Common myeloid progenitor, CD34-positive (primary cell): ENCODE data around the gene IPO11.
A peak's percentile ranks its signal among the peaks of the same experiment; 100 is the strongest.
"Not testable (repeated sequence)": the region's sequence is repeated elsewhere in the genome, so short reads cannot be mapped to it uniquely, and the experiment has no call there.

Experiments
- CTCF ChIA-PET: fragments of 350-600 bp; sonication (Branson Sonifier 250); formaldehyde crosslinking; loops from one replicate; lab custom pipeline; 2021; ENCODE audit warnings: antibody characterized with exemption; lab: Charles Lee
- POLR2A ChIA-PET: fragments of 350-600 bp; sonication (Branson Sonifier 250); formaldehyde crosslinking; loops from one replicate; lab custom pipeline; 2021; ENCODE audit warnings: antibody characterized with exemption; lab: Charles Lee
- DNase-seq, 3 donors: peaks; one replicate each; pipeline versions ENCODE4 v3.0.0 to v3.0.0-alpha.2; 2013
- H3K27ac ChIP-seq, 2 experiments: 1 replicate in 1 of 2; 2 replicates in 1 of 2; pipeline ENCODE4 v1.7.0; 2013; ENCODE audit warnings: inconsistent platforms in 2 of 2, low read length in 2 of 2, mild to moderate bottlenecking in 2 of 2, low read depth in 1 of 2, moderate library complexity in 1 of 2; ENCODE audit not compliant: severe bottlenecking in 2 of 2, insufficient read depth in 1 of 2, poor library complexity in 1 of 2
- H3K27me3 ChIP-seq, 5 experiments: replicated peaks in 2 of 5; 1 replicate in 3 of 5; 2 replicates in 2 of 5; pipeline versions ENCODE4 v1.6.1 to v1.7.0; 2013; ENCODE audit warnings: low read length in 4 of 5, mild to moderate bottlenecking in 2 of 5, moderate library complexity in 2 of 5, inconsistent platforms in 1 of 5; ENCODE audit not compliant: insufficient read depth in 5 of 5, control insufficient read depth in 4 of 5
- H3K36me3 ChIP-seq, 4 experiments: 1 replicate in 2 of 4; 2 replicates in 2 of 4; pipeline versions ENCODE4 v1.6.1 to v1.7.0; 2013; ENCODE audit warnings: low read length in 3 of 4, control low read depth in 1 of 4, mild to moderate bottlenecking in 1 of 4; ENCODE audit not compliant: control insufficient read depth in 4 of 4, insufficient read depth in 4 of 4
- H3K4me1 ChIP-seq, 4 experiments: 1 replicate in 3 of 4; 2 replicates in 1 of 4; pipeline versions ENCODE4 v1.6.1 to v1.7.1; 2013; ENCODE audit warnings: low read length in 3 of 4, mild to moderate bottlenecking in 3 of 4, control low read depth in 1 of 4, inconsistent platforms in 1 of 4, moderate library complexity in 1 of 4; ENCODE audit not compliant: control insufficient read depth in 4 of 4, insufficient read depth in 4 of 4; ENCODE audit errors: control extremely low read depth in 1 of 4
- H3K4me3 ChIP-seq, 7 experiments: 1 replicate in 4 of 7; 2 replicates in 3 of 7; pipeline versions ENCODE4 v1.5.1 to v1.7.0; 2013; ENCODE audit warnings: mild to moderate bottlenecking in 7 of 7, low read length in 6 of 7, moderate library complexity in 6 of 7, inconsistent platforms in 2 of 7, low read depth in 2 of 7, control low read depth in 1 of 7; ENCODE audit not compliant: insufficient read depth in 4 of 7, control insufficient read depth in 1 of 7; ENCODE audit errors: extremely low read depth in 1 of 7
- H3K9me3 ChIP-seq, 5 experiments: 1 replicate in 4 of 5; 2 replicates in 1 of 5; pipeline versions ENCODE4 v1.6.1 to v1.7.1; 2013; ENCODE audit warnings: low read length in 4 of 5, mild to moderate bottlenecking in 2 of 5, inconsistent platforms in 1 of 5, low read depth in 1 of 5, moderate library complexity in 1 of 5; ENCODE audit not compliant: control insufficient read depth in 4 of 5, insufficient read depth in 2 of 5; ENCODE audit errors: control extremely low read depth in 1 of 5
- WGBS: methylation state at CpG from one replicate; pipeline ENCODE4 v1.1.5; 2013; ENCODE audit not compliant: insufficient coverage; 5-methylcytosine and 5-hydroxymethylcytosine counted together

IPO11 gene

DNA sequence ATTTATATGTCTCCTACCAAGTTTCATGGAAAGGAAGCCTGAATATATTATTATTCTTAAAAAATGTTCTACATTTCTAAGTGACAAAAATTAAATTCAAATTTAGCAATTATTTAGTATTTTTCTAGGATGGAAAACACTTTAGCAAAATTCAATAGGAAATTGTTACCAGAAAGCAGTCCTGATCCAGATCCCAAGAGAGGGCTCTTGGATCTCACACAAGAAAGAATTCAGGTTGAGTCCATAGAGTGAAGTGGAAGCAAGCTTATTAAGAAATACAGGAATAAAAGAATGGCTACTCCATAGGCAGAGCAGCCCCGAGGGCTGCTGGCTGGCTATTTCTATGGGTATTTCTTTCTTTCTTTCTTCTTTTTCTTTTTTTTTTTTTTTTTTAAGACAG, 210.7 kb downstream of the IPO11 start:
- no peak overlapping the region for H3K27ac ChIP-seq
- no peak overlapping the region for H3K4me3 ChIP-seq
- DNase-seq = no peak
- WGBS = no CpG with 5 or more reads among the region's 1 CpG
- H3K27me3 ChIP-seq = no peaks in the 10 kb centered on the region
- no peaks in the 10 kb centered on the region for H3K9me3 ChIP-seq
- peaks cover 6 to 12% (median 10%) of the 10 kb centered on the region in 4 experiments for H3K36me3 ChIP-seq
- no peaks in the 10 kb centered on the region for H3K4me1 ChIP-seq
- ChIA-PET CTCF (interaction anchor here (1.2 kb wide), 1 partner anchor 180 kb away, joined by 3 read pairs; no protein-coding TSS in a partner anchor), POLR2A (no interaction called here)

DNA sequence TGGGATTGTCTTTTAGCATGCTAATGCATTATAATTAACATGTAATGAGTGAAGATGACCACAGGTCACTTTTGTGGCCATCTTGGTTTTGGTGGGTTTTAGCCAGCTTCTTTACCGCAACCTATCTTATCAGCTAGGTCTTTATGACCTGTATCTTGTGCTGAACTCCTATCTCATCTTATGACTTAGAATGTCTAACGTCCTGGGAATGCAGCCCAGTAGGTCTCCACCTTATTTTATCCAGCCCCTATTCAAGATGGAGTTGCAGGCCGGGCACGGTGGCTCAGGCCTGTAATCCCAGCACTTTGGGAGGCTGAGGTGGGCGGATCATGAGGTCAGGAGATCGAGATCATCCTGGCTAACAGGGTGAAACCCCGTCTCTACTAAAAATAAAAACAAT, 211.9 kb downstream of the IPO11 start:
- H3K27ac ChIP-seq, H3K4me1 ChIP-seq, H3K4me3 ChIP-seq, H3K9me3 ChIP-seq, CTCF ChIA-PET, DNase-seq, H3K27me3 ChIP-seq: not testable (repeated sequence)
- H3K36me3 ChIP-seq = peaks cover 8 to 17% (median 11%) of the 10 kb centered on the region in 4 experiments
- POLR2A ChIA-PET = interaction anchor here (0.7 kb wide), 1 partner anchor 104 kb away, joined by 4 read pairs; no protein-coding TSS in a partner anchor
- 96% methylated on average over 6 of the region's 7 CpGs for WGBS

GRCh38 chr5:62626534-62626933, 214.0 kb downstream of the IPO11 start:
- peaks cover 5 to 22% (median 11%) of the 10 kb centered on the region in 4 experiments for H3K36me3 ChIP-seq
- DNase-seq = no peak
- POLR2A ChIA-PET = no interaction called here
- no peaks in the 10 kb centered on the region for H3K27me3 ChIP-seq
- no peak overlapping the region for H3K4me3 ChIP-seq
- CTCF ChIA-PET = interaction anchor here (0.6 to 1.2 kb wide), 4 partner anchors 12 to 152 kb away, joined by 3 read pairs; no protein-coding TSS in a partner anchor
- H3K4me1 ChIP-seq = no peaks in the 10 kb centered on the region
- H3K27ac ChIP-seq = no peak overlapping the region
- no peaks in the 10 kb centered on the region for H3K9me3 ChIP-seq
- no CpG with 5 or more reads among the region's 2 CpGs for WGBS

- H3K27me3 ChIP-seq = no peaks in the 10 kb centered on the region
- no peak overlapping the region for H3K27ac ChIP-seq
- H3K4me3 ChIP-seq = no peak overlapping the region
- DNase-seq = no peak
- H3K4me1 ChIP-seq = no peaks in the 10 kb centered on the region
- H3K9me3 ChIP-seq = no peaks in the 10 kb centered on the region
- ChIA-PET CTCF (interaction anchor here (0.6 to 1.2 kb wide), 5 partner anchors 12 to 153 kb away, joined by 3 read pairs; no protein-coding TSS in a partner anchor), POLR2A (no interaction called here)
- H3K36me3 ChIP-seq = peaks cover 5 to 22% (median 11%) of the 10 kb centered on the region in 4 experiments
- 92% methylated on average over 2 of the region's 3 CpGs for WGBS
Observed at GRCh38 chr5:62627121-62627520, 214.6 kb downstream of the IPO11 start.

- Histone ChIP-seq H3K36me3 (peaks cover 5 to 22% (median 11%) of the 10 kb centered on the region in 4 experiments), H3K9me3 (no peaks in the 10 kb centered on the region), H3K27ac (peak overlapping the region in 1 of 2 experiments; percentile 32), H3K27me3 (no peaks in the 10 kb centered on the region), H3K4me1 (no peaks in the 10 kb centered on the region), H3K4me3 (no peak overlapping the region)
- ChIA-PET CTCF (interaction anchor here (0.8 to 1.8 kb wide), 3 partner anchors 85 to 167 kb away, joined by 3 to 7 read pairs (median 3); no protein-coding TSS in a partner anchor), POLR2A (no interaction called here)
- WGBS = 98% methylated on average over 5 of the region's 5 CpGs
- no peak for DNase-seq
Observed at GRCh38 chr5:62627901-62628300, 215.3 kb downstream of the IPO11 start.

DNA sequence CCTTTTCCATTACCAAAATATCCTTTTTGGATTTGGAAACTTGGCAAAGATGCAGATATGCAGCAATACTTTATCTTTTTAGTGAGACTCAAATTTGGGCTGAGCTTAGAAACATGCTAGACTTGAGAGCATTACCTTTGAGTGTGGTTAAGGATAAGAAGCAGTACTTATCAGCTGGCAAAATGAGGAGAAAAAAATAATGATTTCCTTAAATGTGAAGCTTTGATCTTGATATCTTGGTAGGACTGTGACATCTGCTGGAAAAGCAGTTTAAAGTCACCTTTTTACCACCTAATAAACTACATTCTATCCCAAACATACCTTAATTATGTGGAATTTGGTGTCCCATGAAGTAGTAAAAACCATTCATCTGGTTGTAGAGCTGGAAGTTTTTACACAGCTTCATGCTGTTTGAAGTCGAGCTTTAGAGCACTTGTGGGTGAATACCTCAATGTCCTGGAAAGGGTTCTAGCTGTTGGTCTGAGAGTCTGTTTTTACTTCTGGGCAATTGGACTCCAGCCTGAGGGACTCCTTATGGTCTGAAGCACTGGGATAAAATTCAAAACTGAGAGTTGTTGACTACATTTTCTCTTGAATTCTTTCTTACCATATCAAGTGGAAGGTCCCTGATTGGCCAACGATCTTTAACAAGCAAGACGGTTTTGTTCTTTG, 219.5 kb downstream of the IPO11 start:
- H3K36me3 ChIP-seq = peaks cover 5 to 16% (median 10%) of the 10 kb centered on the region in 4 experiments
- ChIA-PET POLR2A (no interaction called here), CTCF (interaction anchor here (0.7 to 4.7 kb wide), 18 partner anchors 10 to 200 kb away, joined by 3 to 32 read pairs (median 4); no protein-coding TSS in a partner anchor)
- no peaks in the 10 kb centered on the region for H3K4me1 ChIP-seq
- H3K9me3 ChIP-seq = no peaks in the 10 kb centered on the region
- no peak overlapping the region for H3K4me3 ChIP-seq
- H3K27me3 ChIP-seq = no peaks in the 10 kb centered on the region
- no peak overlapping the region for H3K27ac ChIP-seq
- 93% methylated on average over 3 of the region's 3 CpGs for WGBS
- peak; percentile 39 to 58 (median 57) for DNase-seq

DNA sequence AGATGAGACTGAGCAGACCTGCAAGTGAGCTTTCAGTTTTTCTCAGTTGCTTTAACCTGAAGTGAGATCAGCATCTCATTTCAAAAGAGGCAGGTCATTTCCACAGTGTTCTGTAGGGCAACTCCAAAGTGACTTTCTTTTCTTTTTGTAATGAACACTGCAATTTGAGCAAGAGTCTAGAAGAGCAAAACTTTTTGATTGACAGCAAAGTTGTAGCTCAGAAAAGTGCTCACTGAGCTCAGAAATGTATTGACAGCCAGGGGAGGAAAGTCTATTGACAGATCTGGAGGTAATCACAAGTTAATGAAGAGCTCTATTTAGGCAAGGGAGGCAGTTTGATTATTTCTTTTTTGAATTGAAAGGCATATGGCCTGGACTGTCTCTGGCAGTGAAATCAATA, 220.7 kb downstream of the IPO11 start:
- Histone ChIP-seq H3K36me3 (peaks cover 0 to 10% (median 3%) of the 10 kb centered on the region in 4 experiments), H3K4me1 (no peaks in the 10 kb centered on the region), H3K27me3 (no peaks in the 10 kb centered on the region), H3K9me3 (no peaks in the 10 kb centered on the region), H3K27ac (no peak overlapping the region), H3K4me3 (no peak overlapping the region)
- CTCF ChIA-PET = interaction anchor here (0.6 to 4.7 kb wide), 11 partner anchors 10 to 190 kb away, joined by 3 to 32 read pairs (median 3); no protein-coding TSS in a partner anchor
- DNase-seq = no peak
- POLR2A ChIA-PET = no interaction called here
